GM12872 (cell line): ENCODE data around the gene COL8A2.

ENCODE experiments used
- TF ChIP-seq, protein P1 (sequence below): IDR thresholded peaks from 3 replicates; pipeline ENCODE4 v1.5.1; 2011; ENCODE audit warnings: low read depth, mild to moderate bottlenecking, low read length, moderate library complexity; ENCODE audit not compliant: insufficient read depth

COL8A2 gene

DNA sequence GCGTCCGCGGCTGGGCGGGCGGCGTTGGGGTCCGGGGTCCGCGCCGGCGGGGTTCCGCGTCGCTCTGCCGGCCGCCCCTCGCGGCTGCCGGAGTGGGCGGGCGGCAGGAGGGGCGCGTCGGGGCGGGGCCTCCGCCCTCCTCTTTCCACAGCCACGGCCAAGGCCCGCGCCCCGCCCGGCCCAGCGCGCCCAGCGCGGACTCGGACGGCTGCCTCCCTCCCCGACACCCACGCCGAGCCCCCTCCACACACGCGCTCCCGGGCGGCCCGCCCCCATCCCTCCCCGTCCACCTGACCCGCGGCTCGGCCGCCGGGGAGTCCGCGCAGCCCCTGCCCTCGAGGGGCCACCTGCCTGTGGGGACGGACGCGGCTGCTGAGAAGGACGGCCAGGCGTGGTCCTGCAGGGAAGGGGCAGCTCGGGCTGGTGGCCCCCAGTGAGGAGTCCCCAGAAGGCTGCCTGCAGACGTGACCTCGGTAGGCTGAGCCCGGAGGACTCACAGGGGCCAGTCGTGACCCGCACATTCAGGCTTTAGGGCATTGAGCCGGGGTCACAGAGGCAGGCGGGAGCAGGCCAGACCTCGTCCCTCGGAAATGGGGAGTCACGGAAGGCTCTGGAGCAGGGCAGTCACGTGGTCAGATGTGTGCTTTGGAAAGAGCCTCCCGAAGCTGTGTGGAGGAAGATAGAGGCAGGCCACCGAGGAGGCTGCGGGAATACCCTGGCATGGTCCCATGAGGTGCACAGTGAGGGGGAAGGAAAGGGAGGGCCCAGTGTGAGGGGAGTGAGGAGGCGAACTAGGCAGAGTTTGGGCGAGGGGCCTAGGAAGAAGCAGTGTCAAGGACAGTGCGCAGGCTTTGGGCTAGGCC lies at the start of gene COL8A2:
Gene COL8A2 (minus strand): TSS at position 94 of the 863 bp plus-strand sequence. CDS start 24,980 bp downstream, outside the sequence.
- TF ChIP-seq, protein P1, sequence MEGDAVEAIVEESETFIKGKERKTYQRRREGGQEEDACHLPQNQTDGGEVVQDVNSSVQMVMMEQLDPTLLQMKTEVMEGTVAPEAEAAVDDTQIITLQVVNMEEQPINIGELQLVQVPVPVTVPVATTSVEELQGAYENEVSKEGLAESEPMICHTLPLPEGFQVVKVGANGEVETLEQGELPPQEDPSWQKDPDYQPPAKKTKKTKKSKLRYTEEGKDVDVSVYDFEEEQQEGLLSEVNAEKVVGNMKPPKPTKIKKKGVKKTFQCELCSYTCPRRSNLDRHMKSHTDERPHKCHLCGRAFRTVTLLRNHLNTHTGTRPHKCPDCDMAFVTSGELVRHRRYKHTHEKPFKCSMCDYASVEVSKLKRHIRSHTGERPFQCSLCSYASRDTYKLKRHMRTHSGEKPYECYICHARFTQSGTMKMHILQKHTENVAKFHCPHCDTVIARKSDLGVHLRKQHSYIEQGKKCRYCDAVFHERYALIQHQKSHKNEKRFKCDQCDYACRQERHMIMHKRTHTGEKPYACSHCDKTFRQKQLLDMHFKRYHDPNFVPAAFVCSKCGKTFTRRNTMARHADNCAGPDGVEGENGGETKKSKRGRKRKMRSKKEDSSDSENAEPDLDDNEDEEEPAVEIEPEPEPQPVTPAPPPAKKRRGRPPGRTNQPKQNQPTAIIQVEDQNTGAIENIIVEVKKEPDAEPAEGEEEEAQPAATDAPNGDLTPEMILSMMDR: no peak

DNA sequence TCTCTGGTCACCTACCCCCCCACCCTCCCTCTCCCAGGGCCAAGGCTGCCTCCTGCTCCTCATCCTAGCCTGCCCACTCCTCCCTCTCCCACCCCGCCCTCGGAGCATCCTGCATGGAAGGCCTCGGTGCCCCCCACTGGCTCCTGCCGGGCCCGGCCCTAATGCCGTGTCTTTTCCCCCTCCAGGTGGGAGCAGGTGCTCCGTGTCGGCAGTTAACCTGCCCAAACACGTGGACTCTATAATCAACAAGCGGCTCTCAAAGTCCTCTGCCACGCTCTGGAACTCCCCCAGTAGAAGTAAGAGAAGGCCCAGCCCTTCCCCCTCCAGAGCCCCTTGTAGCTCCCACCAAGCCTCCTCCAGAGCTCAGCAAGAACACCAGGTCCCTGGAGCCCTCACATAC lies 49.7 kb upstream of the COL8A2 start:
- TF ChIP-seq, protein P1: no peak

DNA sequence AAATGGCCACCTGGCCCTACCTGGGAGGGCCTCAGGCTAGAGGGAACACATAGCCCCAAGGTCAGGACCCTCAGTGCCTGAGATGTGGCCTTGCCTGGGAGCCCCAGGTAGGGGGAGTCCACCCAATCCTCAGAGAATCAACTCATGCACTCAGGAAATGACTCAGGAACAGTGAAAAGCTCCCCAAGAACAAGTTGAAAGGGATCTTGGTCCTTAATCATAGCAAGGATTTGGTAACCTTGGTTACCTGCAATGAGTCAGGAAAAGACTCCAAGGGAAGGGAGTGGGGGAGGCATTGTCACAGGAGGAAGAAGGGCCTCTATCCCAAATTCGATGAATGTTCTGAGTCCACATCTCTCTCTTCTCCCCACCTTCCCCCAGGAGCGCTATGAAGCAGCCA lies 48.0 kb upstream of the COL8A2 start:
- TF ChIP-seq, protein P1: no peak

DNA sequence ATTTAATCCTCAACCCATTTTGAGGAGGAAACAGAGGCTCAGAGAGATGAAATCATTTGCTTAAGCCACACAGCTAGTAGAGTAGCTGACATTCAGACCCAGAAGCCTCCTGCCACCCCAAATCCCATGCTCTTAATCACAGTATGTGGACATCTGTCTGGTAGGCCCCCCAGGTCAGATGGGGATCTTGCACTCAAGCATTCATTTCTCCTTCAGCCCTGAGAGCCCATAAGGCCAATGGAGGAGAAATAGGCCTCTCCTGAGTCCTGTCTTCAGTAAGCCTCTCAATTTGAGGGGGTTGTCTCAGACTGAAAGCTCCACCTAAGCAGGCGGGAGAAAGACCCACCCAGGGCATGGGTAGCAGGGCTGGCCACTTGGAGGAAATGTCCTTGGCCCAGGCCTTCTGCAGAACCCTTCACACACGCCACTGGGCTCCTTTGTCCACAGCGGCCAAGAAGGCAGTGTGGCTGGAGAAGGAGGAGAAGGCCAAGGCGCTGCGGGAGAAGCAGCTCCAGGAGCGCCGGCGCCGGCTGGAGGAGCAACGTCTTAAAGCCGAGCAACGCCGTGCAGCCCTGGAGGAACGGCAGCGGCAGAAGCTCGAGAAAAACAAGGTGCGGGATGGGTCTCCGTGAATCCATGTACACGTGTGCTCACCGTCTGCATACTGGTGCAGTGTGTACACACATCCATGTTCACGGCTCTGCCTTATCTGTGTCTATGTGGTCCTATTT lies 47.2 kb upstream of the COL8A2 start:
- TF ChIP-seq, protein P1: no peak

DNA sequence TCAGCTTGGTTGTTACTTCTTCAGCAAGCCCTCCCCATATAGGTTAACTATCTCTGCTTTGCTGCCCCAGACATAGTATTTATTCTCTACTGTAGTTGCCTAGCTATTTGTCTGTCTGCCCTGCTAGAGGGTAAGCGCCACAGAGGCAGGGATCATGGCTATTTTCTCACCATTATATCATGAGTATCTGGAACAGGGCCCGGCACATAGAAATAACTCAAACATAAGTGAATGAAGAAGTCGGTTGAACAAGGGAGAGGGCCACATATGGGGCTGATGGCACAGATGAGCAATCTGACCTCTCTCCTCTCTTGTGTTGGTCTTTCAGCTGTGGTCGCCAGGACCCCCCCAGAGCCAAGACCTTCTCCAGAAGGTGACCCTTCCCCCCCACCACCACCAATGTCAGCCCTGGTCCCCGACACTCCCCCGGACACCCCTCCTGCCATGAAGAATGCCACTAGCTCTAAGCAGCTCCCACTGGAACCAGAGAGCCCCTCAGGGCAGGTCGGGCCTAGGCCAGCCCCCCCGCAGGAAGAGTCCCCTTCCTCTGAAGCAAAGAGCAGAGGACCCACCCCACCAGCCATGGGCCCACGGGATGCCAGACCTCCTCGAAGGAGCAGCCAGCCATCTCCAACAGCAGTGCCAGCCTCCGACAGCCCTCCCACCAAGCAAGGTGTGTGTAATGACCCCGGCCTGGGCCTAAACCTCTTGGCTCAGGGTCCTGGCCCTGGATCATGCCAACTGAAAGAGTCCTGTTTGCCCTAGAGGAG lies 45.8 kb upstream of the COL8A2 start:
- TF ChIP-seq, protein P1: no peak

DNA sequence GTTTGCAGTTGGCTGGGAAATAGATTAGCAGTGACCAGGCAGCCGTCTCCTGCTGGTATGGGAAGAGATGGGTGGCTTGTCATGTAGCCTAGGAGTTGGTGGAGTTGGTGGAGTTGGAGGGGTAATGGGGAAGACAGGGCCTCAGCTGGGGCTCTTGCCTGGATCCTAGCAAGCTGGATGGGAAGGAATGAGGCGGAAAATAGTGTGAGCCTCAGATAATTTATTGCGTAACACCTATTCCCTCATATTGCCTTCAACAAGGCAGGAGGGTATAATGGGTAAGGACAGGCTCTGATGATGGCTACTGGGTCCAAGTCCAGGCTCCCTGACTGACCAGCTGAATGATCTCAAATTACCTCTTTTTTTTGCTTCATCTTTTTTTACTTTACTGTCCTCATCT lies 43.5 kb upstream of the COL8A2 start:
- TF ChIP-seq, protein P1: no peak
